Measurements from ENCODE around the gene NAXE.

- TF ChIP-seq, protein P1, sequence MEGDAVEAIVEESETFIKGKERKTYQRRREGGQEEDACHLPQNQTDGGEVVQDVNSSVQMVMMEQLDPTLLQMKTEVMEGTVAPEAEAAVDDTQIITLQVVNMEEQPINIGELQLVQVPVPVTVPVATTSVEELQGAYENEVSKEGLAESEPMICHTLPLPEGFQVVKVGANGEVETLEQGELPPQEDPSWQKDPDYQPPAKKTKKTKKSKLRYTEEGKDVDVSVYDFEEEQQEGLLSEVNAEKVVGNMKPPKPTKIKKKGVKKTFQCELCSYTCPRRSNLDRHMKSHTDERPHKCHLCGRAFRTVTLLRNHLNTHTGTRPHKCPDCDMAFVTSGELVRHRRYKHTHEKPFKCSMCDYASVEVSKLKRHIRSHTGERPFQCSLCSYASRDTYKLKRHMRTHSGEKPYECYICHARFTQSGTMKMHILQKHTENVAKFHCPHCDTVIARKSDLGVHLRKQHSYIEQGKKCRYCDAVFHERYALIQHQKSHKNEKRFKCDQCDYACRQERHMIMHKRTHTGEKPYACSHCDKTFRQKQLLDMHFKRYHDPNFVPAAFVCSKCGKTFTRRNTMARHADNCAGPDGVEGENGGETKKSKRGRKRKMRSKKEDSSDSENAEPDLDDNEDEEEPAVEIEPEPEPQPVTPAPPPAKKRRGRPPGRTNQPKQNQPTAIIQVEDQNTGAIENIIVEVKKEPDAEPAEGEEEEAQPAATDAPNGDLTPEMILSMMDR (conservative IDR thresholded peaks at IDR 0.05), result no peak
- no peak for TF ChIP-seq ZFX (IDR thresholded peaks at IDR 0.05)
These were observed 5.3 kb upstream of the NAXE start for GRCh38 chr1:156586323-156586722.
